NCI-H1436 (cell line): ENCODE results near the gene TAS2R1.

Experiments
- DNase-seq: peaks from one replicate; lab custom pipeline; 2025; lab: John Stamatoyannopoulos, UW

The TAS2R1 gene

GRCh38 chr5:9587135-9587534 lies 43.0 kb downstream of the TAS2R1 start:
- no peak for DNase-seq

GRCh38 chr5:9582406-9582805 lies 47.7 kb downstream of the TAS2R1 start:
- DNase-seq = no peak
